Pancreas (tissue), 10 donors: Measurements from ENCODE around the gene RGS10. TPM values are rescaled to one million over a fixed set of nuclear protein-coding genes. Genes with fewer than 3 reads are reported as not detected.

ENCODE experiments used
- ATAC-seq, 4 donors: fragments of 200-7000 bp; cut with Tn5 transposase; one replicate each; pipeline versions ENCODE4 v1.8.0 to v1.9.1; 2020; ENCODE audit warnings: mild to moderate bottlenecking in 4 of 4, moderate library complexity in 4 of 4
- DNase-seq, 6 donors: peaks; one replicate each; pipeline ENCODE4 v3.0.0-alpha.2; 2020
- FAIRE-seq: peaks from 2 replicates; lab custom pipeline; 2012; peaks lifted over from hg19 to GRCh38; lab: Jason Lieb, UNC
- H3K27ac ChIP-seq, 4 donors: fragments of 200-600 bp; sonication (generic); 1 replicate in 3 of 4; 2 replicates in 1 of 4; pipeline versions ENCODE4 v1.5.0 to v1.8.0; 2020
- H3K27me3 ChIP-seq, 4 donors: fragments of 200-600 bp; one replicate each; pipeline ENCODE4 v1.8.0; 2021
- H3K36me3 ChIP-seq, 3 donors: fragments of 200-600 bp; sonication (generic) in 1 of 3; one replicate each; pipeline versions ENCODE4 v1.5.0 to v1.8.0; 2020 to 2021
- H3K4me1 ChIP-seq, 3 donors: fragments of 200-600 bp; one replicate each; pipeline ENCODE4 v1.8.0; 2021
- H3K4me3 ChIP-seq, 4 donors: fragments of 200-600 bp; sonication (generic) in 2 of 4; one replicate each; pipeline versions ENCODE4 v1.5.0 to v1.8.0; 2020 to 2021
- H3K9me3 ChIP-seq, 4 donors: fragments of 200-600 bp; one replicate each; pipeline ENCODE4 v1.8.0; 2021
- CTCF ChIP-seq, 4 donors: fragments of 200-600 bp; sonication (generic) in 3 of 4; IDR thresholded peaks; one replicate each; pipeline versions ENCODE4 v1.5.0 to v1.8.0; 2021; ENCODE audit warnings: antibody characterized with exemption in 4 of 4
- WGBS, 2 donors: extraction: QIAGEN DNeasy Blood & Tissue Kit; methylation state at CpG; one replicate each; pipeline ENCODE4 v1.1.7; 2013; 5-methylcytosine and 5-hydroxymethylcytosine counted together
- intact Hi-C, 3 donors: fragments of 100-400 bp; cut with DNase I; formaldehyde crosslinking; loops; one replicate each; pipeline versions ENCODE4 v1.11.1 to v1.14.2; 2022
- polyA plus RNA-seq, 2 donors: library from polyadenylated mRNA; stranded (reverse); fragments of 200-250 nt; gene quantifications; one replicate each; pipeline ENCODE4 v1.2.3, GENCODE V29; 2013
- total RNA-seq, 6 donors: library from RNA; stranded (reverse); fragmentation: NEBNext Ultra II Directional in 4 of 6; extraction: Animal tissue kit (Norgen Biotek cat#: 25700) in 4 of 6; gene quantifications; one replicate each; pipeline versions ENCODE4 v1.2.1 to v1.2.4, GENCODE V29; 2021 to 2023
- donor health status: healthy with polysubstance abuse.
- donor health status: DM: no; HTN: no; CAD: no; lungs with moderate emphysema.
- donor health status: DM: no; HTN: no; CAD: no.
- donor health status: control.
- donor health status: control.
- donor health status: Bipolar disorder and iron deficiency.
- donor health status: DM: yes; HTN: yes; CAD: no.
- donor health status: DM: no; HTN: no; CAD: no.
- donor health status: DM: no; HTN: no; CAD: no.
- donor health status: DM: yes; HTN: yes; CAD: no.

RGS10 gene
- total and polyA plus RNA-seq, 8 donors: 0.42 to 15.9 (median 4.4) TPM

- Histone ChIP-seq H3K4me3 (no peak overlapping the region), H3K27me3 (no peaks in the 10 kb centered on the region), H3K27ac (no peak overlapping the region), H3K4me1 (no peaks in the 10 kb centered on the region), H3K36me3 (no peaks in the 10 kb centered on the region), H3K9me3 (no peaks in the 10 kb centered on the region)
- intact Hi-C loops: no loop called here
- no peak for DNase-seq
- no peak for FAIRE-seq
- 90 to 92% methylated on average over 28 of the region's 28 CpGs for WGBS, 2 donors
- no peak for TF ChIP-seq CTCF (IDR thresholded peaks at IDR 0.05)
- no peak for ATAC-seq
These were observed 84.4 kb downstream of the RGS10 start for GRCh38 chr10:119457966-119458766.

GRCh38 chr10:119456435-119456810, 86.1 kb downstream of the RGS10 start:
- FAIRE-seq (no peak), DNase-seq (no peak), ATAC-seq (no peak)
- 76 to 77% methylated on average over 7 of the region's 7 CpGs for WGBS, 2 donors
- H3K27ac ChIP-seq: no peak overlapping the region
- intact Hi-C loops: no loop called here
- no peaks in the 10 kb centered on the region for H3K27me3 ChIP-seq
- no peaks in the 10 kb centered on the region for H3K4me1 ChIP-seq
- no peak for TF ChIP-seq CTCF (IDR thresholded peaks at IDR 0.05)
- no peaks in the 10 kb centered on the region for H3K9me3 ChIP-seq
- no peak overlapping the region for H3K4me3 ChIP-seq
- H3K36me3 ChIP-seq: no peaks in the 10 kb centered on the region

GRCh38 chr10:119455609-119456434, 86.7 kb downstream of the RGS10 start:
- FAIRE-seq (no peak), ATAC-seq (no peak), DNase-seq (no peak)
- intact Hi-C loops: no loop called here
- H3K4me1 ChIP-seq: no peaks in the 10 kb centered on the region
- no peak for TF ChIP-seq CTCF (IDR thresholded peaks at IDR 0.05)
- H3K27me3 ChIP-seq: no peaks in the 10 kb centered on the region
- no peak overlapping the region for H3K27ac ChIP-seq
- H3K36me3 ChIP-seq: no peaks in the 10 kb centered on the region
- WGBS, 2 donors: 86 to 88% methylated on average over 23 of the region's 23 CpGs
- no peak overlapping the region for H3K4me3 ChIP-seq
- no peaks in the 10 kb centered on the region for H3K9me3 ChIP-seq

- no peak for ATAC-seq
- no peak for FAIRE-seq
- no peak for DNase-seq
- Histone ChIP-seq H3K4me3 (no peak overlapping the region), H3K27ac (no peak overlapping the region), H3K27me3 (no peaks in the 10 kb centered on the region), H3K9me3 (no peaks in the 10 kb centered on the region), H3K4me1 (no peaks in the 10 kb centered on the region), H3K36me3 (no peaks in the 10 kb centered on the region)
- 88 to 91% methylated on average over 18 of the region's 18 CpGs for WGBS, 2 donors
- intact Hi-C loops: no loop called here
- no peak for TF ChIP-seq CTCF (IDR thresholded peaks at IDR 0.05)
These were observed 87.5 kb downstream of the RGS10 start for GRCh38 chr10:119454990-119455389.
